Endothelial cell of umbilical vein (primary cell): ENCODE measurements around the gene RAB20. TPM values are rescaled to one million over a fixed set of nuclear protein-coding genes. Genes with fewer than 3 reads are reported as not detected.

Experiments used
- BruUV-seq: library from RNA; stranded (reverse); fragments of 400-500 nt; replicated peaks from 2 replicates; lab custom pipeline; 2021; lab: Mats Ljungman, UMichigan
- CTCF ChIA-PET: fragments of 300-600, 350-600 bp; sonication (Branson Sonifier 250); formaldehyde crosslinking; loops from one replicate; lab custom pipeline; 2021; ENCODE audit warnings: antibody characterized with exemption, inconsistent platforms; lab: Charles Lee
- POLR2A ChIA-PET: fragments of 300-600, 350-600 bp; sonication (Branson Sonifier 250); formaldehyde crosslinking; loops from one replicate; lab custom pipeline; 2021; ENCODE audit warnings: antibody characterized with exemption, inconsistent platforms; lab: Charles Lee
- DNase-seq: peaks from one replicate; pipeline ENCODE4 v3.0.0-alpha.2; 2011; ENCODE audit warnings: low read depth, low spot score
- FAIRE-seq: peaks from 2 replicates; lab custom pipeline; 2011; peaks lifted over from hg19 to GRCh38; lab: Jason Lieb, UNC
- H2AFZ ChIP-seq: 2 replicates; pipeline ENCODE4 v1.6.0; 2012; ENCODE audit warnings: low read depth, low read length, control low read depth, inconsistent platforms
- H3K27ac ChIP-seq: 2 replicates; pipeline ENCODE4 v1.5.1; 2011; ENCODE audit warnings: low read depth, mild to moderate bottlenecking, control low read depth, low read length, moderate library complexity; ENCODE audit not compliant: insufficient read depth
- H3K27me3 ChIP-seq, 2 experiments: 2 replicates each; pipeline versions ENCODE4 v1.6.0 to v1.6.1; 2011; ENCODE audit warnings: low read length in 2 of 2, mixed read lengths in 1 of 2; ENCODE audit not compliant: control insufficient read depth in 2 of 2, insufficient read depth in 2 of 2
- H3K36me3 ChIP-seq, 2 experiments: 2 replicates in 1 of 2; 3 replicates in 1 of 2; pipeline ENCODE4 v1.5.1; 2011; ENCODE audit warnings: low read length in 2 of 2, mild to moderate bottlenecking in 1 of 2, moderate library complexity in 1 of 2; ENCODE audit not compliant: control insufficient read depth in 2 of 2, insufficient read depth in 2 of 2; ENCODE audit errors: extremely low read depth in 1 of 2
- H3K4me1 ChIP-seq: 3 replicates; pipeline ENCODE4 v1.5.1; 2011; ENCODE audit warnings: mild to moderate bottlenecking, low read length; ENCODE audit not compliant: control insufficient read depth, insufficient read depth; ENCODE audit errors: extremely low read depth
- H3K4me2 ChIP-seq: 2 replicates; pipeline ENCODE4 v1.6.1; 2011; ENCODE audit warnings: low read length, control low read depth, mixed read lengths; ENCODE audit not compliant: insufficient read depth
- H3K4me3 ChIP-seq, 3 experiments: fragments of 200-600 bp in 1 of 3; sonication (generic), shearing (Covaris generic) in 1 of 3; replicated peaks in 1 of 3; 2 replicates each; pipeline ENCODE4 v1.5.1; 2011 to 2016; ENCODE audit warnings: control low read depth in 3 of 3, low read length in 3 of 3, mild to moderate bottlenecking in 2 of 3, inconsistent platforms in 1 of 3, low read depth in 1 of 3, moderate library complexity in 1 of 3; ENCODE audit not compliant: insufficient read depth in 1 of 3
- H3K79me2 ChIP-seq: 2 replicates; pipeline ENCODE4 v1.6.0; 2012; ENCODE audit warnings: low read length, inconsistent platforms; ENCODE audit not compliant: control insufficient read depth, insufficient read depth
- H3K9ac ChIP-seq: replicated peaks from 2 replicates; pipeline ENCODE3; 2011; ENCODE audit warnings: low read length, control low read depth; ENCODE audit not compliant: insufficient read depth; ENCODE audit errors: extremely low read depth
- H3K9me1 ChIP-seq: replicated peaks from 3 replicates; pipeline ENCODE4 v1.6.0; 2011; ENCODE audit warnings: mild to moderate bottlenecking, low read length; ENCODE audit not compliant: control insufficient read depth, insufficient read depth; ENCODE audit errors: extremely low read depth
- H3K9me3 ChIP-seq: replicated peaks from 2 replicates; pipeline ENCODE4 v1.5.1; 2012; ENCODE audit warnings: low read length, inconsistent platforms; ENCODE audit not compliant: control insufficient read depth, insufficient read depth
- H4K20me1 ChIP-seq: replicated peaks from 2 replicates; pipeline ENCODE3; 2011; ENCODE audit warnings: mild to moderate bottlenecking, low read length; ENCODE audit not compliant: control insufficient read depth, insufficient read depth; ENCODE audit errors: extremely low read depth
- CTCF ChIP-seq, 2 donors: IDR thresholded peaks; 1 replicate in 1 of 2; 2 replicates in 1 of 2; pipeline ENCODE4 v1.5.1; 2011; ENCODE audit warnings: low read length in 2 of 2, mild to moderate bottlenecking in 2 of 2, moderate library complexity in 2 of 2, control low read depth in 1 of 2, inconsistent platforms in 1 of 2, low read depth in 1 of 2; ENCODE audit not compliant: insufficient read depth in 1 of 2; ENCODE audit errors: extremely low read depth in 1 of 2
- FOS ChIP-seq: IDR thresholded peaks from 2 replicates; pipeline ENCODE4 v1.6.1; 2011; ENCODE audit warnings: mild to moderate bottlenecking, low read length, moderate library complexity, borderline replicate concordance; ENCODE audit not compliant: insufficient read depth
- JUN ChIP-seq: IDR thresholded peaks from 2 replicates; pipeline ENCODE4 v1.6.1; 2011; ENCODE audit warnings: borderline replicate concordance, low read depth; ENCODE audit not compliant: insufficient read length, insufficient read depth
- POLR2A ChIP-seq: IDR thresholded peaks from 2 replicates; pipeline ENCODE4 v1.6.1; 2012; ENCODE audit warnings: low read depth, mild to moderate bottlenecking, control low read depth, low read length
- POLR2AphosphoS5 ChIP-seq: IDR thresholded peaks from 2 replicates; pipeline ENCODE4 v1.6.1; 2012; ENCODE audit warnings: low read depth, mild to moderate bottlenecking, control low read depth, low read length, moderate library complexity; ENCODE audit not compliant: insufficient read depth
- dilution Hi-C: fragments of 300-500 bp; cut with MboI; formaldehyde crosslinking; loops from one replicate; pipeline ENCODE4 v1.15.0; 2019; ENCODE audit warnings: low sequenced_read_pairs; ENCODE audit not compliant: extremely low pct_ligation_motif_present
- intact Hi-C: fragments of 100-400 bp; cut with micrococcal nuclease; formaldehyde crosslinking; loops from one replicate; pipeline ENCODE4 v1.10.0; 2022
- polyA plus RNA-seq, 4 experiments: library from polyadenylated mRNA; depleted of rRNA in 3 of 4; stranded (reverse) in 3 of 4; unstranded in 1 of 4; fragments of >200 nt; gene quantifications; 2 replicates each; pipeline versions ENCODE4 v1.2.1 to v1.2.3, GENCODE V29; 2011 to 2012; ENCODE audit warnings: missing spikeins in 1 of 4
- total RNA-seq: library from RNA; stranded (reverse); gene quantifications from 2 replicates; pipeline ENCODE4 v1.2.3, GENCODE V29; 2021

RAB20 gene
- total and polyA plus RNA-seq, 2 donors (not counting 3 experiments of a cell fraction or from before 2014, with no cell fraction given), result 1.3 to 1.7 TPM

GRCh38 chr13:110593430-110594130, 32.1 kb upstream of the RAB20 start:
- Histone ChIP-seq H3K27me3 (peaks cover 2 to 4% of the 10 kb centered on the region in 2 experiments), H2AFZ (no peak overlapping the region), H3K9me1 (no peaks in the 10 kb centered on the region), H3K4me2 (peak overlapping the region; percentile 14), H3K36me3 (no peaks in the 10 kb centered on the region), H3K9ac (no peak overlapping the region), H3K9me3 (no peaks in the 10 kb centered on the region), H3K4me1 (no peaks in the 10 kb centered on the region), H3K79me2 (no peaks in the 10 kb centered on the region), H4K20me1 (no peaks in the 10 kb centered on the region), H3K4me3 (no peak overlapping the region), H3K27ac (no peak overlapping the region)
- CTCF ChIA-PET, result interaction anchor here (0.6 to 2.1 kb wide), 28 partner anchors 8 to 1850 kb away, joined by 3 to 22 read pairs (median 4); no protein-coding TSS in a partner anchor
- intact Hi-C loops, result loop anchor here (1.0 to 5.0 kb wide), 3 partner anchors 226 to 457 kb away; partner anchors contain the start of gene ANKRD10
- DNase-seq, result peak; percentile 63
- peak; percentile 94 for FAIRE-seq
- no TSS peak for BruUV-seq
- dilution Hi-C loops, result no loop called here
- POLR2A ChIA-PET, result no interaction called here
- no peak for TF ChIP-seq JUN
- TF ChIP-seq CTCF (IDR thresholded peaks at IDR 0.05; ENCODE audit: extremely low read depth in 1 of 2, insufficient read depth in 1 of 2, low read depth in 1 of 2, low read length in 2 of 2), result peak; percentile 39 to 40

- dilution Hi-C loops (no loop called here), intact Hi-C loops (loop anchor here (1.0 to 5.0 kb wide), 3 partner anchors 227 to 458 kb away; partner anchors contain the start of gene ANKRD10)
- no peaks in the 10 kb centered on the region for H3K9me3 ChIP-seq
- H3K27ac ChIP-seq, result no peak overlapping the region
- H3K27me3 ChIP-seq, result peaks cover 4 to 10% of the 10 kb centered on the region in 2 experiments
- no peaks in the 10 kb centered on the region for H3K4me1 ChIP-seq
- H3K36me3 ChIP-seq, result no peaks in the 10 kb centered on the region
- H3K4me3 ChIP-seq, result no peak overlapping the region
- H3K9me1 ChIP-seq, result no peaks in the 10 kb centered on the region
- FAIRE-seq (no peak), DNase-seq (no peak)
- H3K79me2 ChIP-seq, result no peaks in the 10 kb centered on the region
- no peak overlapping the region for H3K9ac ChIP-seq
- CTCF ChIA-PET, result interaction anchor here (1.1 kb wide), 1 partner anchor 137 kb away, joined by 3 read pairs; no protein-coding TSS in a partner anchor
- POLR2A ChIA-PET, result no interaction called here
- H2AFZ ChIP-seq, result no peak overlapping the region
- H3K4me2 ChIP-seq, result no peak overlapping the region
- BruUV-seq, result no TSS peak
- TF ChIP-seq POLR2A (no peak), FOS (no peak), POLR2AphosphoS5 (no peak)
- H4K20me1 ChIP-seq, result no peaks in the 10 kb centered on the region
These were observed 31.1 kb upstream of the RAB20 start for GRCh38 chr13:110592665-110593064.
